ENCODE data around the gene ZSCAN10. TPM values are rescaled to one million over a fixed set of nuclear protein-coding genes. Genes with fewer than 3 reads are reported as not detected.

Gene ZSCAN10
- total RNA-seq (2014; rRNA removed; shearing (Covaris generic)) = 0.73 and 0.76 TPM in 2 replicates

DNA sequence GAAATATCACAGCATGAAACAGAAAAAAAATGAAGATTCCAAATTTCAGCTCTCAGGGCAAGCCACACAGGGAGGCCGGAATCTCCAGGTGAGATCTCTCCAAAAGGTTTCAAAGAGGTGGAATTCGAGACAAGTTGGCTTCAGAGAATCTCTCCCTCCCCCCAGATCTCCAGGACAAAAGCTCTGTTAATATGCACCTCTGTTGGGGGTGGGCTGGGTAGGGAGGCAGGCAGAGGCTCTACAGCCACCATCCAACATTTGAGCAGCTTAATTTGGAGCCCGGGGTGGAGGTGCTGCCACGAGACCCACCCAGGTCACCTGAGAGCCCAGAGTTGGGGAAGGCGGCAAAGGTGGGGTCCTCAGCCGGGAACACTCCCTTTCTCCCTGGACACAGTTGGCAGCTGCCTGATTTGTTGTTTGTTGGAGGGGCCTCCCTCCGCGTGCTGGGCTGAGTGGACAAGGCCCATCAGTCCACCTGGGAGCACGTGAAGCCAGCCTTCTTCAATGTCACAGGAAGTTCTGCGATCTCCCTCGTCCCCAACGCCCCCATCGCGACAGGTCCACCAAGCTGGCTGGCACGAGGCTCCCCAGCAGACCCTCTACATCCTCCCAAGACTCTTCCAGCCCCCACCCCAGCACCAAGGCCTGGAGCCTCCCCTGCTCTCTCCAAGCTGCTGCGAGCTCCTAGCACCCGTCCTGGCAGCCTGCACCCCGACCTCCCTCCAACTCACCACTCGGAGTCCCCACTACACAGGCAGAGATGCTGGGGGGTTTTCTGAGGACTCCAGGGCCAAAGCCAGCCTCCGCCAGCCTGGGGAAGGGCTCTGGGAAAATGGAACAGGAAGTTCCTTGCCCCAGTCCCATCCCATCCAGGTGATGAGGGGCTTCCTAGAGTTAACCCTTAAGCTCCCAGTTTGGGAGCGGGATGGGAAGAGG, at the start of gene ZSCAN10:
TSS of gene ZSCAN10 (minus strand) at position 836 of the 936 bp plus-strand sequence. CDS start 6,357 bp downstream, outside the sequence.
- no peaks in the 10 kb centered on the region for H3K9me3 ChIP-seq (replicated peaks)
- H3K27ac ChIP-seq = no peak within 1 kb of the TSS
- no peaks in the 10 kb centered on the region for H3K36me3 ChIP-seq
- no peak within 1 kb of the TSS for H3K4me3 ChIP-seq
- no peaks in the 10 kb centered on the region for H3K27me3 ChIP-seq
- DNase-seq = no peak
- H3K4me1 ChIP-seq = peaks cover 18% of the 10 kb centered on the region

- Histone ChIP-seq H3K27ac (no peak overlapping the region), H3K9me3 (replicated peaks) (no peaks in the 10 kb centered on the region), H3K4me1 (peaks cover 12% of the 10 kb centered on the region; the same call in 1 of the 2 replicates), H3K4me3 (no peak overlapping the region), H3K27me3 (peaks cover 3% of the 10 kb centered on the region; the same call in 1 of the 2 replicates), H3K36me3 (no peaks in the 10 kb centered on the region)
- no peak for DNase-seq
Measured at GRCh38 chr16:3148256-3149192, 49.4 kb upstream of the ZSCAN10 start.

DNA sequence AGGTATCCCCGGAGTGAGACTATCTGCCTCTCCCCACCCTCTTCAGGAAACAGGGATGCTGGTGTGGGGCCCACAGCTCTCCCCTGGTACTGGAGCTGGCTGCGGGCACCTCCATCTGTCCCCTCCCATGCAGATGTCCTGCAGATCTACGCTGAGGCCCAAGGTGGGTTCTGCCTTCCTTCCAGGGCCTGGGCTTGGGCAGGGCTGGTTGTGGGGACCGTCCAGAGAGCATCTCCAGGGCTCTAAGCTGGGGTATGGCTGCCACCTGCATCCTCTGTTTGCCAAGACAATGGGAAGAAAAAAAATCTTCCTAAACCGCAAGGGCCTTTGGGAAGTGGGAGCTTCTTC, 48.6 kb upstream of the ZSCAN10 start:
- H3K9me3 ChIP-seq (replicated peaks) = no peaks in the 10 kb centered on the region
- H3K27ac ChIP-seq = no peak overlapping the region
- H3K27me3 ChIP-seq = peaks cover 3% of the 10 kb centered on the region; the same call in 1 of the 2 replicates
- no peaks in the 10 kb centered on the region for H3K36me3 ChIP-seq
- DNase-seq = no peak
- peaks cover 12% of the 10 kb centered on the region; the same call in 1 of the 2 replicates for H3K4me1 ChIP-seq
- H3K4me3 ChIP-seq = no peak overlapping the region

- Histone ChIP-seq H3K27ac (no peak overlapping the region), H3K4me3 (no peak overlapping the region), H3K9me3 (replicated peaks) (no peaks in the 10 kb centered on the region), H3K4me1 (peaks cover 12% of the 10 kb centered on the region; the same call in 1 of the 2 replicates), H3K36me3 (no peaks in the 10 kb centered on the region), H3K27me3 (peaks cover 3% of the 10 kb centered on the region; the same call in 1 of the 2 replicates)
- DNase-seq = no peak
Measured at GRCh38 chr16:3147046-3147756, 48.1 kb upstream of the ZSCAN10 start.

DNA sequence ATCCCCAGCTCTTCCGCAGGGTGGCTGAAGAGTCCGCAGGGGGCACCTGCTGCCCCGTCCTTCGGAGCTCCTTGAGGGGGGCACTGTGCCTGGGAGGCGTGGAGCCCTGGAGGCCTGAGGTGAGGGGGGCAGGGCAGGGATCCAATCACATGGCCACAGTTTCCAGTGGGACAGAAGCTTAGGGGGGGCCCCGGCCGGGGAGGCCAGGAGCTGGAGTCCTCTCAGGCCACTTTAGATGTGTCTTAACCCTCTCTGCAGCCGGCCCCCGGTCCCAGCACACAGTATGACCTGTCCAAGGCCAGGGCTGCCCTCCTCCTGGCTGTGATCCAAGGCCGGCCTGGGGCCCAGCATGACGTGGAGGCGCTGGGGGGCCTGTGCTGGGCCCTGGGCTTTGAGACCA, 46.6 kb upstream of the ZSCAN10 start:
- Histone ChIP-seq H3K27ac (no peak overlapping the region), H3K9me3 (replicated peaks) (no peaks in the 10 kb centered on the region), H3K36me3 (no peaks in the 10 kb centered on the region; the same call in 1 of the 2 replicates), H3K4me3 (no peak overlapping the region), H3K27me3 (peaks cover 3% of the 10 kb centered on the region; the same call in 1 of the 2 replicates), H3K4me1 (peaks cover 12% of the 10 kb centered on the region; the same call in 1 of the 2 replicates)
- no peak for DNase-seq

GRCh38 chr16:3145151-3145550, 46.1 kb upstream of the ZSCAN10 start:
- no peak overlapping the region for H3K27ac ChIP-seq
- DNase-seq = no peak
- peaks cover 3% of the 10 kb centered on the region; the same call in 1 of the 2 replicates for H3K27me3 ChIP-seq
- no peak overlapping the region for H3K4me3 ChIP-seq
- peaks cover 12% of the 10 kb centered on the region; the same call in 1 of the 2 replicates for H3K4me1 ChIP-seq
- H3K9me3 ChIP-seq (replicated peaks) = no peaks in the 10 kb centered on the region
- no peaks in the 10 kb centered on the region; the same call in 1 of the 2 replicates for H3K36me3 ChIP-seq

DNA sequence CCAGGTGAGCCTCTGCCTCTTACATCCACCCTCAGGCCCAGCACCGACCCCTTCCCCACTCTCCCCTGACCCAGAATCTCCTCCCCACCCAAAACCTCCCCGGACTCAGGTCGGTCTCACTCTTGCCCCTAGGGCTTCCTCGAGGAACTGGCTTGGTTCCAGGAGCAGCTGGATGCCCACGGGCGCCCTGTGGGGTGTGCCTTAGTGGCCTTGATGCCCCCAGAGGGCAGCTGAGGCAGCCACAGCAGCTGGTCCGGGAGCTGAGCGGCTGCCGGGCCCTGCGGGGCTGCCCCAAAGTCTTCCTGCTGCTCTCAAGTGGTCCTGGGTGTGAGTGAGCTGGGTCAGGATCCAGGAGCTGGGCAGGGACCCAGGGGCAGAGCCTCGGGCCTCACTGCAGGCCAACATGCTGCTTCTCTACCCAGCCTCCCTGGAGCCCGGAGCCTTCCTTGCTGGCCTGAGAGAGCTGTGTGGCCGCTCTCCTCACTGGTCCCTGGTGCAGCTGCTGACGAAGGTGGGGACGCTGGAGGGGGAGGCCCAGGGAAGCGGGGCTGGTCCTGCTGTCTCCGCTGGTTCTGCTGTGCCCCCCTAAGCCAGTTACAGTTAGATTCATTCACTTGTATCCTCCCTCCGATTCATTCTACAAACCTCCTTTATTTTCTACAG, 45.4 kb upstream of the ZSCAN10 start:
- peaks cover 12% of the 10 kb centered on the region; the same call in 1 of the 2 replicates for H3K4me1 ChIP-seq

DNA sequence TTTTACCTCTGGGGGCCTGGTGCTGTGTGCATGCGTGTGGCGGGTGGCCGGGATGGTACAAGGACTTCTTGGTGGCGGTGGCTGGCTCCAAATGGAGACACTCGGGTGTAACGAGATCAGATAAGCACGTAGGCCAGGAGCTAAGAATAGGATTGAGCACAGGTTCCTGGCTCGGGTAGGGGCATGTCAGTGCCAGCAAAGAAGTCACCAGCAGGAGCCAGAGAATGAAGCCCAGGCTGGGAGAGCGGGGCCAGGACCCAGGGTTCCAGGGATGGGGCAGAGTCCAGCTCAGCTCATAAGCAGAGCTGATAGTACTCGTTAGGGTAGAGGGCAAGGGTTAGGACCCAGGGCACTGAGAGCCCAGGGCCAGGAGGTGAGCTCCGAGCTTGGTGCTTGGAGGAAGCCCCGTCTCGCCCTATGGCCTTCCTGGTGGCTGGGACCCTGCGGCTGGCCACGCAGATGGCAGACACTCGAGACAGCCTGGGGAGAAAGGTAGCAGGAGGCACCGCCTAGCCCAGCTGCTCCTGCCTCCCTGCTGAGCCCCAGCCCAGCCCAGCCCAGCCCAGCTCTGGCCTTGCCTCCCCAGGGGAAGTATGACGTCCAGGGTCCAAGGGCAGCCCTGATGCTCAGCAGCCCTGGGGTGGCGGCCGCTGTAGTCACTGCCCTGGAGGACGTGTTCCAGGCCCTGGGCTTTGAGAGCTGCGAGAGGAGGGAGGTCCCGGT, 44.7 kb upstream of the ZSCAN10 start:
- DNase-seq = no peak
- peaks cover 3% of the 10 kb centered on the region; the same call in 1 of the 2 replicates for H3K27me3 ChIP-seq
- H3K36me3 ChIP-seq = no peaks in the 10 kb centered on the region; the same call in 1 of the 2 replicates
- H3K4me1 ChIP-seq = peaks cover 12% of the 10 kb centered on the region; the same call in 1 of the 2 replicates
- H3K27ac ChIP-seq = no peak overlapping the region
- H3K9me3 ChIP-seq (replicated peaks) = no peaks in the 10 kb centered on the region
- H3K4me3 ChIP-seq = no peak overlapping the region

More for the DNA sequence above, 45.4 kb upstream of the ZSCAN10 start:
- H3K36me3 ChIP-seq = no peaks in the 10 kb centered on the region; the same call in 1 of the 2 replicates
- peak in 1 of 2 experiments; percentile 40 for DNase-seq
- H3K4me3 ChIP-seq = no peak overlapping the region
- no peaks in the 10 kb centered on the region for H3K9me3 ChIP-seq (replicated peaks)
- H3K27ac ChIP-seq = no peak overlapping the region
- H3K27me3 ChIP-seq = peaks cover 3% of the 10 kb centered on the region; the same call in 1 of the 2 replicates

- no peak overlapping the region for H3K27ac ChIP-seq
- H3K27me3 ChIP-seq = peaks cover 3% of the 10 kb centered on the region; the same call in 1 of the 2 replicates
- no peaks in the 10 kb centered on the region; the same call in 1 of the 2 replicates for H3K36me3 ChIP-seq
- DNase-seq = no peak
- H3K4me3 ChIP-seq = no peak overlapping the region
- H3K9me3 ChIP-seq (replicated peaks) = no peaks in the 10 kb centered on the region
- H3K4me1 ChIP-seq = peaks cover 12% of the 10 kb centered on the region; the same call in 1 of the 2 replicates
Measured at GRCh38 chr16:3143189-3143588, 44.1 kb upstream of the ZSCAN10 start.

- Histone ChIP-seq H3K27ac (no peak overlapping the region), H3K4me3 (no peak overlapping the region), H3K27me3 (peaks cover 3% of the 10 kb centered on the region; the same call in 1 of the 2 replicates), H3K4me1 (peaks cover 12% of the 10 kb centered on the region; the same call in 1 of the 2 replicates), H3K9me3 (replicated peaks) (no peaks in the 10 kb centered on the region), H3K36me3 (no peaks in the 10 kb centered on the region; the same call in 1 of the 2 replicates)
- no peak for DNase-seq
Measured at GRCh38 chr16:3142770-3143169, 43.7 kb upstream of the ZSCAN10 start.

DNA sequence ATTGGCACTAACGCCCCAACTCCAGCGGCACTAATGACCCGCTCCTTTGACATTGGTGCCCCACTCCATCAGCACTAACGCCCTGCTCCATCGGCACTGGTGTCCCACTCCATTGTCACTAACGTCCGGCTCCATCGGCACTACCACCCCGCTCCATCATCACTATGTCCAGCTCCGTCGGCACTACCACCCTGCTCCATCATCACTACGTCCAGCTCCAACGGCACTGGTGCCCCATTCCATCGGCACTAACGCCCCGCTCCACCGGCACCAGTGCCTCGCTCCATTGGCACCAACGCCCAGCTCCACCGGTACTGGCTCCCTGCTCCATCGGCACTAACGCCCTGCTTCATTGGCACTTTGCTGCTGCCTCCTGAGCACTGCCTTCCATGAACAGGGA, 43.2 kb upstream of the ZSCAN10 start:
- Histone ChIP-seq H3K36me3 (no peaks in the 10 kb centered on the region; the same call in 1 of the 2 replicates), H3K27ac (no peak overlapping the region), H3K4me1 (peaks cover 12% of the 10 kb centered on the region; the same call in 1 of the 2 replicates), H3K27me3 (peaks cover 3% of the 10 kb centered on the region; the same call in 1 of the 2 replicates), H3K9me3 (replicated peaks) (no peaks in the 10 kb centered on the region), H3K4me3 (no peak overlapping the region)
- DNase-seq = no peak

DNA sequence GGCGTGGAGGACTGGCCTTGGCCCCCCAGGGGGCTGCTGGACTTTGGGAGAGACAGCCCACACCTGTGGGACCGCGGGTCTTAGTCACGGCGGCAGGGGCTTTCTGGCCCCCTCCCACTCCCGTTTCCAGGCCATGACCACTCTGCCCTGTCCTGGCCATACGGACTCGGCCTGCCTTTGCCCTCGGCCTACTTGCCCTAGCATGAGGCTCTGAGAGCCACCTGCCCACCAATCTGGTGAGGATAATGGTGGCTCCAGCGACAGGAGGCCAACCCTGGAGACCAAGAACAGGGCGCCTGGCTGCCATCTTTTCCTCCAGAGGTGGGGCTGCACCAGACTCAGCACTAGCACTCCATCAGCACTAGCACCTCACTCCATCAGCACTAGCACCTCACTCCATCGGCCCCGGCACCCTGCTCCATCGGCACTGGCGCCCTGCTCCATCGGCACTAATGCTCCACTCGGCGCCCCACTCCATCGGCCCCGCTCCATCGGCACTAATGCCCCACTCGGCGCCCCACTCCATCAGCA, 42.8 kb upstream of the ZSCAN10 start:
- Histone ChIP-seq H3K36me3 (no peaks in the 10 kb centered on the region; the same call in 1 of the 2 replicates), H3K27me3 (peaks cover 3% of the 10 kb centered on the region; the same call in 1 of the 2 replicates), H3K4me1 (peaks cover 12% of the 10 kb centered on the region; the same call in 1 of the 2 replicates)

More for the DNA sequence above, 42.8 kb upstream of the ZSCAN10 start:
- Histone ChIP-seq H3K9me3 (replicated peaks) (no peaks in the 10 kb centered on the region), H3K4me3 (no peak overlapping the region), H3K27ac (no peak overlapping the region)
- DNase-seq = no peak

All from SJCRH30 (cell line).